CD4-positive, alpha-beta T cell (primary cell): ENCODE measurements around the gene HOXC10. TPM values are rescaled to one million over a fixed set of nuclear protein-coding genes. Genes with fewer than 3 reads are reported as not detected.

Experiments used
- ATAC-seq: fragments of 200-7000 bp; cut with Tn5 transposase; one replicate; pipeline ENCODE4 v1.10.0; 2022; ENCODE audit warnings: mild to moderate bottlenecking; ENCODE audit not compliant: poor library complexity
- CTCF ChIA-PET: fragments of 350-600 bp; sonication (Branson Sonifier 250); formaldehyde crosslinking; loops from one replicate; lab custom pipeline; 2021; ENCODE audit warnings: antibody characterized with exemption, inconsistent platforms; lab: Charles Lee
- POLR2A ChIA-PET: fragments of 350-600 bp; sonication (Branson Sonifier 250); formaldehyde crosslinking; loops from one replicate; lab custom pipeline; 2021; ENCODE audit warnings: antibody characterized with exemption, inconsistent platforms; lab: Charles Lee
- DNase-seq, 14 experiments: peaks; one replicate each; pipeline ENCODE4 v3.0.0-alpha.2; 2013 to 2020; ENCODE audit warnings: mixed read lengths in 2 of 14
- H3K27ac ChIP-seq, 2 donors: one replicate each; pipeline versions ENCODE4 v1.5.1 to v1.7.0; 2013; ENCODE audit warnings: low read length in 2 of 2, low read depth in 1 of 2, mild to moderate bottlenecking in 1 of 2
- H3K27me3 ChIP-seq, 2 experiments: 1 replicate in 1 of 2; 2 replicates in 1 of 2; pipeline versions ENCODE4 v1.6.1 to v1.7.0; 2013; ENCODE audit warnings: low read length in 2 of 2, control low read depth in 1 of 2, mild to moderate bottlenecking in 1 of 2, moderate library complexity in 1 of 2; ENCODE audit not compliant: insufficient read depth in 2 of 2, control insufficient read depth in 1 of 2
- H3K36me3 ChIP-seq: one replicate; pipeline ENCODE4 v1.6.1; 2013; ENCODE audit warnings: low read length, control low read depth; ENCODE audit not compliant: insufficient read depth
- H3K4me1 ChIP-seq: one replicate; pipeline ENCODE4 v1.6.1; 2013; ENCODE audit warnings: low read length, control low read depth; ENCODE audit not compliant: insufficient read depth
- H3K4me3 ChIP-seq: one replicate; pipeline ENCODE4 v1.5.1; 2013; ENCODE audit warnings: mild to moderate bottlenecking, low read length, moderate library complexity
- H3K9me3 ChIP-seq, 2 experiments: 1 replicate in 1 of 2; 2 replicates in 1 of 2; pipeline versions ENCODE4 v1.6.1 to v1.7.0; 2013; ENCODE audit warnings: low read length in 2 of 2, mild to moderate bottlenecking in 2 of 2, control low read depth in 1 of 2, moderate library complexity in 1 of 2; ENCODE audit not compliant: control insufficient read depth in 1 of 2, insufficient read depth in 1 of 2
- H3K27ac Mint-ChIP-seq: one replicate; pipeline ENCODE4 v1.8.0; 2020; ENCODE audit warnings: mixed read lengths
- H3K27me3 Mint-ChIP-seq: one replicate; pipeline ENCODE4 v1.8.0; 2021; ENCODE audit warnings: mixed read lengths
- H3K36me3 Mint-ChIP-seq: one replicate; pipeline ENCODE4 v1.8.0; 2021; ENCODE audit warnings: low read depth, mixed read lengths
- H3K4me1 Mint-ChIP-seq: one replicate; pipeline ENCODE4 v1.8.0; 2021; ENCODE audit warnings: low read depth, mixed read lengths
- H3K4me3 Mint-ChIP-seq: one replicate; pipeline ENCODE4 v1.8.0; 2020; ENCODE audit warnings: mild to moderate bottlenecking, mixed read lengths
- H3K9me3 Mint-ChIP-seq: one replicate; pipeline ENCODE4 v1.8.0; 2020; ENCODE audit warnings: mixed read lengths
- CTCF ChIP-seq: fragments of 200-600 bp; IDR thresholded peaks from one replicate; pipeline ENCODE4 v1.8.0; 2022; ENCODE audit warnings: antibody characterized with exemption, mild to moderate bottlenecking
- intact Hi-C, 2 experiments: fragments of 100-400 bp; cut with DNase I in 1 of 2; cut with micrococcal nuclease in 1 of 2; formaldehyde crosslinking; loops; one replicate each; pipeline versions ENCODE4 v1.15.1 to v1.9.0; 2023 to 2025; cut with DNase I, micrococcal nuclease
- total RNA-seq, 174 experiments: library from RNA in 2 of 174; stranded (reverse) in 2 of 174; gene quantifications; one replicate each; pipeline ENCODE4 v1.2.3 and lab custom pipeline; 2021 to 2026

HOXC10 gene
- total RNA-seq, 2 experiments from 2014 or later, result not detected

- intact Hi-C loops, result no loop called here
- H3K9me3 Mint-ChIP-seq, result no peaks in the 10 kb centered on the region
- H3K4me3 Mint-ChIP-seq, result peak overlapping the region; percentile 70
- H3K27ac Mint-ChIP-seq, result no peak overlapping the region
- no peak for TF ChIP-seq CTCF
- CTCF ChIA-PET, result no interaction called here
- peaks cover 34% of the 10 kb centered on the region for H3K4me1 Mint-ChIP-seq
- peaks cover 0 to 52% of the 10 kb centered on the region in 2 experiments for H3K9me3 ChIP-seq
- peaks cover 5% of the 10 kb centered on the region for H3K36me3 Mint-ChIP-seq
- ATAC-seq (no peak), DNase-seq (no peak)
- H3K27me3 ChIP-seq, result peaks cover 85 to 98% of the 10 kb centered on the region in 2 experiments
- no peak overlapping the region for H3K4me3 ChIP-seq
- H3K27me3 Mint-ChIP-seq, result peaks cover 97% of the 10 kb centered on the region
- no peak overlapping the region for H3K27ac ChIP-seq
- H3K4me1 ChIP-seq, result peaks cover 36% of the 10 kb centered on the region
- POLR2A ChIA-PET, result interaction anchor here (1.2 kb wide), 1 partner anchor 9 kb away, joined by 5 read pairs; no protein-coding TSS in a partner anchor
- H3K36me3 ChIP-seq, result no peaks in the 10 kb centered on the region
Observed at GRCh38 chr12:53975064-53975471, 9.9 kb upstream of the HOXC10 start.

- H3K36me3 Mint-ChIP-seq, result peaks cover 5% of the 10 kb centered on the region
- ChIA-PET POLR2A (interaction anchor here (1.2 kb wide), 1 partner anchor 9 kb away, joined by 5 read pairs; no protein-coding TSS in a partner anchor), CTCF (no interaction called here)
- Histone ChIP-seq H3K4me1 (peaks cover 36% of the 10 kb centered on the region), H3K27ac (no peak overlapping the region), H3K9me3 (peaks cover 0 to 46% of the 10 kb centered on the region in 2 experiments), H3K4me3 (no peak overlapping the region), H3K27me3 (peaks cover 83 to 98% of the 10 kb centered on the region in 2 experiments), H3K36me3 (no peaks in the 10 kb centered on the region)
- H3K4me1 Mint-ChIP-seq, result peaks cover 34% of the 10 kb centered on the region
- H3K4me3 Mint-ChIP-seq, result peak overlapping the region; percentile 70
- no peak overlapping the region for H3K27ac Mint-ChIP-seq
- DNase-seq (no peak), ATAC-seq (no peak)
- H3K27me3 Mint-ChIP-seq, result peaks cover 97% of the 10 kb centered on the region
- H3K9me3 Mint-ChIP-seq, result no peaks in the 10 kb centered on the region
- TF ChIP-seq CTCF, result no peak
- intact Hi-C loops, result no loop called here
Observed at GRCh38 chr12:53975479-53976152, 9.3 kb upstream of the HOXC10 start.

DNA sequence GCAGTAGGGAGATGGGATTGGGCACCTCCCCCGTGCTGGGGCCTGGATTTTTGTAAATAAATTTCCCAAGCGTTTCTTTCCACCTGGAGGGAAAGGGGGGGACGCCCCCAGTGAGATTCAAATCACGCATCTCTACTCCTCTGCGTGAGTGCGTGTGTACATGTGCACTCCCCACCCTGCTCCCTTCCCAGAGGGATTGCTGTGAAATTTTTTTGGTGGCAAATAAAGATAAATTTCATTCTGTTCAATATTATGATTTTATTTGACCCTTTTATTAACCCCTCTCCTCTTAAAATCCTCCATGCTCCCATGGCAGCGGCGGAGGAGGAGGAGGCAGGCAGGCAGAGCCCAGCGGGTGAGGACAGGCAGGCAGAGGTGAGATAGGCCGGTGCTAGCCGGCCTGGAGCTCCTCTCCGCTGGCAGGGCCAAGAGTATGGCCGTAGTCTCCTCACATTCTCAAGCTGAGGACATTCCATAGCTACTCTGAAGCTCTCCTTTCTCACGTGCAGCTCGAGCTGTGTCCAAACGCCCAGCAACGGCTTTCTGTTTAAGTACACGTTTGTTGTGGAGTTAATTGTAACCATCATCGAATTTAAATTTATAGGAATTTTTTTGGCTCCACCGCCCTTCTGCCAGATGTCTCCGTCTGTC, 8.6 kb upstream of the HOXC10 start:
- H3K27me3 ChIP-seq, result peaks cover 82 to 98% of the 10 kb centered on the region in 2 experiments
- peaks cover 34% of the 10 kb centered on the region for H3K4me1 Mint-ChIP-seq
- H3K27ac Mint-ChIP-seq, result no peak overlapping the region
- ChIA-PET POLR2A (interaction anchor here (1.2 kb wide), 1 partner anchor 10 kb away, joined by 5 read pairs; no protein-coding TSS in a partner anchor), CTCF (no interaction called here)
- DNase-seq (no peak), ATAC-seq (no peak)
- H3K27me3 Mint-ChIP-seq, result peaks cover 97% of the 10 kb centered on the region
- peaks cover 39% of the 10 kb centered on the region for H3K4me1 ChIP-seq
- TF ChIP-seq CTCF, result no peak
- H3K4me3 ChIP-seq, result no peak overlapping the region
- peaks cover 0 to 44% of the 10 kb centered on the region in 2 experiments for H3K9me3 ChIP-seq
- no peaks in the 10 kb centered on the region for H3K36me3 ChIP-seq
- H3K4me3 Mint-ChIP-seq, result peak overlapping the region; percentile 26
- no peaks in the 10 kb centered on the region for H3K9me3 Mint-ChIP-seq
- H3K36me3 Mint-ChIP-seq, result peaks cover 5% of the 10 kb centered on the region
- no peak overlapping the region for H3K27ac ChIP-seq
- intact Hi-C loops, result no loop called here
